ENCODE results near the gene GIGYF2.
"Not testable (repeated sequence)": the region's sequence is repeated elsewhere in the genome, so short reads cannot be mapped to it uniquely, and the experiment has no call there.

Gene GIGYF2, protein sequence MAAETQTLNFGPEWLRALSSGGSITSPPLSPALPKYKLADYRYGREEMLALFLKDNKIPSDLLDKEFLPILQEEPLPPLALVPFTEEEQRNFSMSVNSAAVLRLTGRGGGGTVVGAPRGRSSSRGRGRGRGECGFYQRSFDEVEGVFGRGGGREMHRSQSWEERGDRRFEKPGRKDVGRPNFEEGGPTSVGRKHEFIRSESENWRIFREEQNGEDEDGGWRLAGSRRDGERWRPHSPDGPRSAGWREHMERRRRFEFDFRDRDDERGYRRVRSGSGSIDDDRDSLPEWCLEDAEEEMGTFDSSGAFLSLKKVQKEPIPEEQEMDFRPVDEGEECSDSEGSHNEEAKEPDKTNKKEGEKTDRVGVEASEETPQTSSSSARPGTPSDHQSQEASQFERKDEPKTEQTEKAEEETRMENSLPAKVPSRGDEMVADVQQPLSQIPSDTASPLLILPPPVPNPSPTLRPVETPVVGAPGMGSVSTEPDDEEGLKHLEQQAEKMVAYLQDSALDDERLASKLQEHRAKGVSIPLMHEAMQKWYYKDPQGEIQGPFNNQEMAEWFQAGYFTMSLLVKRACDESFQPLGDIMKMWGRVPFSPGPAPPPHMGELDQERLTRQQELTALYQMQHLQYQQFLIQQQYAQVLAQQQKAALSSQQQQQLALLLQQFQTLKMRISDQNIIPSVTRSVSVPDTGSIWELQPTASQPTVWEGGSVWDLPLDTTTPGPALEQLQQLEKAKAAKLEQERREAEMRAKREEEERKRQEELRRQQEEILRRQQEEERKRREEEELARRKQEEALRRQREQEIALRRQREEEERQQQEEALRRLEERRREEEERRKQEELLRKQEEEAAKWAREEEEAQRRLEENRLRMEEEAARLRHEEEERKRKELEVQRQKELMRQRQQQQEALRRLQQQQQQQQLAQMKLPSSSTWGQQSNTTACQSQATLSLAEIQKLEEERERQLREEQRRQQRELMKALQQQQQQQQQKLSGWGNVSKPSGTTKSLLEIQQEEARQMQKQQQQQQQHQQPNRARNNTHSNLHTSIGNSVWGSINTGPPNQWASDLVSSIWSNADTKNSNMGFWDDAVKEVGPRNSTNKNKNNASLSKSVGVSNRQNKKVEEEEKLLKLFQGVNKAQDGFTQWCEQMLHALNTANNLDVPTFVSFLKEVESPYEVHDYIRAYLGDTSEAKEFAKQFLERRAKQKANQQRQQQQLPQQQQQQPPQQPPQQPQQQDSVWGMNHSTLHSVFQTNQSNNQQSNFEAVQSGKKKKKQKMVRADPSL (N-terminal part only)

GRCh38 chr2:232697059-232697806 lies at the start of gene GIGYF2:
Gene GIGYF2, plus strand, starts transcription at chr2:232697331. Its CDS starts 37,867 bp downstream, at chr2:232735198.
- peak; percentile 88 for DNase-seq

DNA sequence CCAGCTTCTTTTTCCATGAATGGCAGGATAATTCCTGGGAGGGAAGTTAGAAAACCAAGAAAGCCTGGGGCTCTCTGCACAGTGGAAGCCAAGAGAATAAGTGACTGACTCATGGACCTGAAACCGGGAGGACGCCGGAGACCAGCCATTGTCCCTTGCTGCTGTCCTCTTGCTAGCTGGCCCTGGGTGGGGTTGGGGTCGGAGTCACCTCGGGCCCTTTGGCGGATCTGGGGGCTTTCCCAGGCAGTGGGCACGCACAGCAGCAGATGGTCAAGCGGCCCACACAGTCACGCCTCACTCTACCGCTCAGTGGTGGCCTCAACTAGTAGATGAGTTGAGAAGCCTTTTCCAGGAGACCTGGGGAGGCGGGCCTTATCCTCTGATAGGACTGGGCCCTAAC lies 48.1 kb upstream of the GIGYF2 start:
- no peak for DNase-seq

- DNase-seq, result no peak
Observed at GRCh38 chr2:232652505-232652851, 44.7 kb upstream of the GIGYF2 start.

- DNase-seq, result no peak
Observed at GRCh38 chr2:232653441-232653840, 43.7 kb upstream of the GIGYF2 start.

DNA sequence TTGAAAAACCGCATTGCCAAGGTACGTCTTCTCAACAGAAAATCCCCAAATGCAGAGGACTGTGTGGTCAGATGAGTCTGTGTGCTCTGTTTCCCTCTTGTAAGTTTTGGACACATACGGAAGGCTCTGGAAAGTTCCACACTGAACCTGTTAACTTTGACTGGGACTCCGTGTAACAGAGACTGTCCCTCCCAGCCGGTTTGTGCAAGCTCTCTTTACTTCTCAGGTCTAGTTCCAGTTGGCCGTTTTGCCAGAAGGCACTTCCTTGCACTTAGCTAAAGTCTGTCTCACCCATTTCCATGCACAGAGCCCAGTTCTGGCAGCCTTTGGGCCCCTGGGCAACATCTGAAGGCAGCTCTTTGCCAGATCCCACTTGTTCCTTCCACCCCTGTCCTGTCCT lies 41.7 kb upstream of the GIGYF2 start:
- no peak for DNase-seq

DNA sequence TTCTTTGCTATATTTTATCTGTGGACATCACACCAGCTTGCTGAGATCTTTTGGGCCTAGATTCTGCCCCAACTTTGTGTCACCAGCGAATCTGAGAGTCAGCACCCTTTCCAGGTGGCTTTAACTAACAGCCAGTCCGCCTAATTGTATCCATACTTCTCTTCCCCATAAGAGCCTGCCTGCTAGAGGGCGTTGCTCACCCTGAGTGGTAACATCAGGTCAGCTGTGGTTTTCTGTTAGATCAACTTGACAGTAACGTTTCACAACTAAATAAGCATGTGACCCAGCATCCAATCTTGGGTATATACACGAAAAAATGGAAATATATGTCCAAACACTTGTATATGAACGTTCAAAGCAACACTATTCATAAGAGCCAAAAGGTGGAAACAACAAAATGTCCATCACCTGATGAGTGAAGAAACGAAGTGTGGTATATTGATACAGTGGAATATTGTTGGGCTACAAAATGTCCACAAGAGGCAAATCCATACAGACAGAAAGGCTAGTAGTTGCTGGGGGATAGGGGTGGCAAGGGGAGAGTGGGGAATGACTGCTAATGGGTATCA lies 38.8 kb upstream of the GIGYF2 start:
- DNase-seq, result no peak

DNA sequence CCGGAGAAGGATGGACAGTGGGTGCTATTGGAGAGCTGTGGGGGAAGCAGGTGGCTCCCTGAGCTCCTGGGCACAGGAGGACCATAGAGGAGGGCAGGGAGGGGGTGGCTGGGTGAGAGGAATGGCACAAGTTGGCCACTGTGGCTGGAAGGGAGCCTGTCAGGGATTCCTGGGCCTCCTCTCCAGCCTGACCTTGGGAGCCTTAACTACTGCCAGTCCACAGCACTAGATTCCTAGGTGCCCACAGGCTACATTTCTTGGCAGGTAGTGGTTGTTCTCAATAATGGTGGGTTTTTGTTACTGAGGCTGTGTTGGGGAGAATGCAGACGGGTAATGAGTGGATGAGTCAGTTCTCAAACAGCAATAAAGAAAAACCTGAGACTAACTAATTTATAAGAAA lies 37.8 kb upstream of the GIGYF2 start:
- no peak for DNase-seq

GRCh38 chr2:232662486-232663260 lies 34.5 kb upstream of the GIGYF2 start:
- DNase-seq, result no peak

DNA sequence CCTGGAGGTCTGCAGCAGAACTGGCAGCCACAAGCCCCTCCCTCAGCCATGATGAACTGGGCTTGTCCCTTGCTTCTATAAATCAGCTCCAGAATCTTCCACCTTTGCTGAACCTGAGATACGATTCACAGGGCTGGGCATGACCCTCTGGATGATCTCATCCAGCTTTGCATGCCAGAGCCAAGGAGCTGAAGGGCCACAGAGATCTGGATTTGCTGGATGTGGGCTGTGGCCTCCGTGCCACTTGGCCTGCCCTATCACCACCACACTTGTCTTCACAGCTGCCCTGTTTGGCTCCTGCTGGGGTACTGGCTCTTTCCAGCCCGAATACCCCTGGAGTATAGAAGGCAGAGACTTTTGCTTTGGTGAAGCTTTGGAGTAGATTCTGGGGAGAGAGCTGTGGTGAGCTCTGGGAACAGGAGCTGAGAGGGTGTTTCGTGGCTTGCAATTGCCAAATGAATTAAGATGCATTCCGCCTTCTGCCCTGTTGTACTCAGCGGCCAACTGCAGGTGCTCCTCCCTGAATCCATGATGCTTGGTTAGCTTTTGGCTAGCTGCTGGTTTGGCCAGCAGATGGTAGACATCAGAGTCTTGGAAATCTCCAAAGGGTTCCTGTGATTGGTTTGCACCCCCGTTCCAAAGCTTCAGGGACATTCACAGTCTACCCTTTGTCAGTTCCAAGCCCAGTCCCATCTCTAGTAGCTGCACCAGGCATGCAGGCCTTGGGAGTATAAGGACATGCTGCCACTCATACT lies 30.9 kb upstream of the GIGYF2 start:
- DNase-seq, result no peak

DNA sequence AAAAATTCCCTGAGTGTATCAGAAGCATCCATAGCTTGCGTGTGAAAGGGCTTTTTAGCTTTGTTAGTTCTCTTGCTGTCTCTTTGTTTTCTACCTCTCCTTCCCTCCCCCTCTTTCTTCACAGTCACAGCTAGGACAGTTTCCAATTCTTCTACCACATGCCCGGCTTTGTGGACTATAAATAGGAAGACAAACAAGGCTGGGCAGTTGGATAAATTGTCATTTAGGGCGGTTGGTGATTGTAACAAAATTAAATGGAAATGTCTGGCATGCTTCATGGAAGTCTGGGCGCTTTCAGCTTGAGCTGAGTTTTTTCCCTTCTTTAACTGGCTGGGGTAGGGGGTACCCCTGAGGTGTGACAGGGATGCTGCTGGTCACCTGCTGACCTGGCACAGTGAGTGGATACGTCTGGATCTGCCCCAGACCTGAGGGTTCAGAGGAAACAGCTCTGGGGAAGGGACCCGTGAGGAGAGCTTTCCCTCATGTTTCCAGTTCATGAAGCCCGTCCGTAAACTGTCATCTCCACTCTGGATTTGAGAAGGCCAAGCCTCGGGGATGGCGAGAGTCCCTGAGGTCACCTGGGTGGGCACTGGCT lies 29.0 kb upstream of the GIGYF2 start:
- no peak for DNase-seq

GRCh38 chr2:232668805-232669444 lies 28.2 kb upstream of the GIGYF2 start:
- no peak for DNase-seq

GRCh38 chr2:232672588-232672987 lies 24.5 kb upstream of the GIGYF2 start:
- DNase-seq, result no peak

DNA sequence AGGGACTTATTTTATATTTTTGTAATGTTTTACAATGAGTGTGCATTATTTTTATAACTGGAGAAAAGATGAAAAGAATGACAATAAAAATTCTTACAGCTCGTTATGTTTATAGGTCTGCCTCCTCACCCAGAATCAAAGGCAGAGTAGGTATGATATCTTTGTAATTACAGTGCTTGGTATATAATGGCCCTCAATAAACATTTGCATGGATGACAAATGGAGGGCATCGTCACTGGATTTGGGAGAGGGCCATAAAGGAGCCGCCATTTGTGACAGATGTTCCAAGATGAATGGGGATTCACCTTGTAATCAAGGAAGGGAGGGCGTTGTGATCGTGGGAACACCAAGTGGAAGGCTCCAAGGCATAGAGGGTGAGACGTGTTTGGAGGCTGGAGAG lies 22.6 kb upstream of the GIGYF2 start:
- DNase-seq, result no peak

DNA sequence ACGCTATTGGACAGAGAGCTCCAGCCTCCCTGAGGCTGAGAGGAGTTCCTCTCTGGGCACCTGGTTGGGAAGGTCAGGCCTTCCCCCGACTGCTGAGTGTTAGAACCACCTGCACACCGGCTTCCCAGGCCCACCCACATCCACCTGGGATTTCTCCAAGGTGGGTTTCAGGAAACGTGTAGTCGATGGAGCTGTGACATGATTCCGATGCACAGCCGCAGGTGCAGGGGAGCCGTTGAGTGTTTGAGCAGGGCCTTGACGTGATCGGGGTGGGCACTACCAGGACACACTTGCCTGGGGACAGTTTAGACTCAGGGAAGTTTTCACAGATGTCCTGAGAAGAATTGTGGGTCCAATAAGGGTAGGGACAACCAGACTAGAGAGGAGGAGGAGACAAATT lies 21.8 kb upstream of the GIGYF2 start:
- no peak for DNase-seq

GRCh38 chr2:232680006-232680405 lies 17.1 kb upstream of the GIGYF2 start:
- no peak for DNase-seq

DNA sequence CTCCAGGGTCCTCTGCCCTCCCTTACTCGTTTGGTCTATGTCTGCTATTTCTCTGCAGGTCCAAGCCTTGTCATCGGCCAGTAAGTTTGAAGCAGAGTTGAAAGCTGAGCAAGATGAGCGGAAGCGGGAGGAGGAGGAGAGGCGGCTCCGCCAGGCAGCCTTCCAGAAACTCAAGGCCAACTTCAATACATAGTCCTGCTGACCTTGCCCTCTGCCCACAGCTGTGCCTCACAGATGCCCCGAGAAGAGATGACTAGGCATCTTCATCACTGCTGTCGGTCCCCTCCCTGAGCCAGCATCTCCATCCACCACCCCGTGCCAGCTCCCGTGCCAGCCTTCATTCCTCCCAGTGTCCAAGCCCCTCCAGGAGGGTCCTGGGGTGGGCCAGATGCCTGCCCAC lies 15.6 kb upstream of the GIGYF2 start:
- DNase-seq, result no peak

GRCh38 chr2:232683368-232683767 lies 13.8 kb upstream of the GIGYF2 start:
- DNase-seq, result no peak

DNA sequence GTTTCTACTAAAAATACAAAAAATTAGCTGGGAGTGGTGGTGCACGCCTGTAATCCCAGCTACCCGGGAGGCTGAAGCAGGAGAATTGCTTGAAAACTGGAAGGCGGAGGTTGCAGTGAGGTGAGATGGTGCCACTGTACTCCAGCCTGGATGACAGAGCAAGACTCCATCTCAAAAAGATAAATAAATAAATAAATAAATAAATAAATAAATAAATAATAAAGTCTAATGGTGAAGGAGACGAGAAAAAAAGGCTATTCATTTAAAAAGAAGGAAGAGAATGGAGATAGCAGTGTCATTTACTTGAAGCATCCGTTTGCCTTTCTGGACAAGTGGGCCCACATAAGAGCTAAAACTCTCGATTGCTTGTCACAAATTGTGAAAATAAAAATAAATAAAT lies 11.7 kb upstream of the GIGYF2 start:
- not testable (repeated sequence) for DNase-seq

DNA sequence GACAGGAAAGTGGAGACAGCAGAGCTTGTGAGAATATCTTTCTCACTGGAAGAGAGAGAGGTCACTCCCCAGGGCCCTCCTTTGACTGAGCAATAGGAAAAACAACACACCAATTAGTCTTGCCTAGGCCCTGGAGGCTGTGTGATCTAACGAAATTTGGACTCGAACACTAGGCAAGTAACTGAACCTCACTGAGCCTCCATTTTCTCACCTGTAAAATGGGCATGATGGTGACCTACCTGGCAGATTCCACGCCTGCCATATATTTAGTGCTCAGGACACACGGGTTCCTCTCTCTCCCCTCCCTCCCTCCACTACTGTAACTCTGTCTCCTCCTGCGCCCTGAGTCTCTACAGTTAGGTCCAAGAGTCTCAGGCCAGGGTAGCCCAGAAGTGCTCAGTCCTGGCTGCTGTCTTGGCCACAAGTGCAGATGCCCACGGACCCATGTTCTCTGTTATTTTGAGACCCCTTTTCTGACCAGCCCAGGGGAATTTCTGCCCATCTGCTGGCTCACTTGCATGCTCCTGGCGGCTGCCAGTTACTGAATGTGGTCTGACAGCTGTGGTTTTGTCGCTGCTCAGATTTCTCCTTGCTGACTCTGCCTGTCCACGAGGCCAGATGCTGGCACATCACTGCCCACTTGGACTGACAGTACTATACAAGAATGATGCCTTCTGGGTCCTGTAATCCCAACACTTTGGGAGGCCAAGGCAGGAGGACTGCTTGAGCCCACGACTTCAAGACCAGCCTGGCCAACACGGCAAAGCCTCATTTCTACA lies 9.6 kb upstream of the GIGYF2 start:
- no peak for DNase-seq
